Activated T-helper 1 cell treated with anti-CD3 and anti-CD28 coated beads, Interleukin-2, amount 50 U/mL, for 16 hours (primary cell): ENCODE data around the gene NDUFS2.

ENCODE experiments used
- DNase-seq, 2 donors: peaks; one replicate each; pipeline ENCODE4 v3.0.0-alpha.2; 2020; ENCODE audit warnings: low read depth in 1 of 2, low spot score in 1 of 2

The NDUFS2 gene

DNA sequence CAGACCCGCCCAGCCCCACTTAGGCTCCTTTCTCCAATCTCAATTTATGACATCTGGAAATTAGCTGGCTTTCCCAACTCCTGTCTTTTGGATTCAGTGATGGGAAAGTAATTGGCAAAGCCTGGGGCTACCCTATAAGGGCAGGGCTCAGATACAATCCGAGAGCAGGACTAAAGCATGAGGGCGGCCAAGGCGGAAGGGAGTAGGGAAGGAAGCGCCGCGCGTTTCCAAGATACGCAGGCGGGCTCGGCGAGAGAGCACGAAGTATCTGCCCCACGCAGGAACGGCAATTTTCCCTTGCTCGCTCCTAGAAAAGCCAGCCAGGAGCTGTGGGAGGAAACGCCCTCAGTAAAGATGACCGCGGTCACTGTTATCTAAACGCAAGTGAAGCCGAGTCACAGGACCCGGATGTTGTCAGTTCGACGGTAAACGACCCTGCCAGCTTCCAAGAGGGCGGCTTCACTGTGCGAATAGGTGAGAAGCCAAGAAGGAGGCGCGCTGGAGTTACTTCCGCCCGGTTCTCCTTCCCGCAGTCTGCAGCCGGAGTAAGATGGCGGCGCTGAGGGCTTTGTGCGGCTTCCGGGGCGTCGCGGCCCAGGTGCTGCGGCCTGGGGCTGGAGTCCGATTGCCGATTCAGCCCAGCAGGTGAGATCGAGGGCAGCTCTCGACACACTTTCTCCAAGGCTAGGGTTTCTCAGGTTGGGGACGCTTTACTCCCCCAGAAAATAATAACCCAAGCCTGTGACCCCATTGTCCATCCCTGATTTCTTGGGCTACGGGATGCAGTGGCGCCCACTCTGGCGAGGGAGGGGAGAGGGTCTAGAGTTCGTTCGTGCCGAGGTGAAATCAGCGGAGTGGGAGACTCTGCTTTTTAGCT, at the start of gene NDUFS2:
NDUFS2 (plus strand) TSS at position 532 of the 877 bp plus-strand sequence; CDS start at position 551, 19 bp downstream.
- peak; percentile 85 to 89 for DNase-seq

DNA sequence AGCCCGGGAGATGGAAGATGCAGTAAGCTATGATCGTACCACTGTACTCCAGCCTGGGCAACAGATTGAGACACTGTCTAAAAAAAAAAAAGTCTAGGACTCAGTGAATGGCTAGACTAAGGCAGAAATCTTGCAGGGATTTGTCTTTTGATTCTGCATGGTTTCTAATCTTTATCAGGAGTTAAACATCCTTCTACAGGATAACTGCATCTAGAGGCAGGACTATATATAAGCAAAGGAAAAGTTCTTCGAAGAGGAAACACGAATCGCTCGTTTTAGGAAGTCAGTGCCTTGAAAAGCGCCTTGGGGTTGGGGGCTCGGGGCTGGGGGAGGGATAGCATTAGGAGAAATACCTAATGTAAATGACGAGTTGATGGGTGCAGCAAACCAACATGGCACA, 49.0 kb upstream of the NDUFS2 start:
- no peak for DNase-seq

DNA sequence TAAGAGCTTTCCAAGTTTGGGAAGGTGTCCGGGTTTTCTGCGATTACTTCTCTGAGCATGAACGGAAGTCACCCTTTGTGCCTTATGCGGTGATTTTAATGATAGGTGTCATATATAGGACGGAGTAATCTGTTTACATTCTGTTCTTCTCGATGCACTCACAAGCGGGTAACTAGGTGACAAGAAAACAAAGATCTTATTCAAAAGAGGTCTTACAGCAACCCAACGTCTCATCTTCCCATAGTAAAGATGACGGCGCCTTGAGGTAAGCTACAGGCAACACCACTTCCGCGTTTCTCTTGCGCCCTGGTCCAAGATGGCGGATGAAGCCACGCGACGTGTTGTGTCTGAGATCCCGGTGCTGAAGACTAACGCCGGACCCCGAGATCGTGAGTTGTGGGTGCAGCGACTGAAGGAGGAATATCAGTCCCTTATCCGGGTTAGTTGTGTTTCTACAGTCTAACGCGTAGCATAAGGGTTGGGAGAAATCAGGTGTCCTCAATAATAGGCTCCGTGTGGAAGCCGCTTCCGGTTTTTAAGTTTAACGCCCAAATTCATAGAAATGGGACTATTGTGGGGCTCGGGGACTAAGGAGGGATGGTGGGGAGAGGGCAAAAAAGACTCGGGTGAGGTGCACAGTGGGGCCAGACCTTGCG, 48.4 kb upstream of the NDUFS2 start, which contains the start of gene UFC1:
UFC1 (plus strand) TSS at position 297 of the 656 bp plus-strand sequence; CDS start at position 317, 20 bp downstream.
- peak; percentile 59 to 67 for DNase-seq

DNA sequence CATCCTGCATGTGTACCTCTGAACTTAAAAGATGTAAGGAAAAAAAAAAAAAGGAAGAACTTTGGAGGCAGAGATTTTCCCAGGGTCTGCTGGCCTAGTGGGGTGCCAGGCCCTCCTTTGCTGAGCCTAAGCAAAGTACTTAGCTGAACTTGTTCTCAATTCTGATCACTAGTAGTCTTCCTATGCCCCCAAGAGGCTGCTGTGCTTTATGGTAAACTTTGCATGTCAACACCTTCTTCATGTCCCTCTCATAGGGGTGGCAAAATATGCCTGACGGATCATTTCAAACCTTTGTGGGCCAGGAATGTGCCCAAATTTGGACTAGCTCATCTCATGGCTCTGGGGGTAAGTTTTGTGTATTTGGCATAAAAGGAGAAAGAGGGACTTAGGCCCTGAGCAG, 44.3 kb upstream of the NDUFS2 start:
- DNase-seq = no peak

DNA sequence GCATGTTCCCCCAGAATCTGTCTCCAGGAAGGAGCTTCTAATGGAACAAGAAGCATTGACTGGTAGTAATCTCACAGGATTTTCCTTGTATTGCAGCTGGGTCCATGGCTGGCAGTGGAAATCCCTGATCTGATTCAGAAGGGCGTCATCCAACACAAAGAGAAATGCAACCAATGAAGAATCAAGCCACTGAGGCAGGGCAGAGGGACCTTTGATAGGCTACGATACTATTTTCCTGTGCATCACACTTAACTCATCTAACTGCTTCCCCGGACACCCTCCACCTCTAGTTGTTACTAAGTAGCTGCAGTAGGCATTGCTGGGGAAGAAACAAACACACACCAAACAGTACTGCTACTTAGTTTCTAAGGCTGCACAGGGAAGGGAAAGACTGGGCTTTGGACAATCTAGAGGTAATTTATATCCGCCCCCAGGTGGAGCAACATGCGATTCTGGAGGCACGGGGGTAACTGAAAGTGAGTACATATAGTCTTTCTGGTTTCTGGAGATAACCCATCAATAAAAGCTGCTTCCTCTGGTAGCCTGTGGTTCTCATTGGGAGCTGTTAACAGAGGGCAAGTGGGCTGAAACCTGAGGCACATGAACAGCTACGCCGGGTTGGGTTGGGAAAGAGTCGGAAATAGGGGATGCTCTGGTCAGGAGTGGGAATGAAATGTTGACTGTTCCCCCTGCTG, 43.7 kb upstream of the NDUFS2 start:
- DNase-seq = no peak

DNA sequence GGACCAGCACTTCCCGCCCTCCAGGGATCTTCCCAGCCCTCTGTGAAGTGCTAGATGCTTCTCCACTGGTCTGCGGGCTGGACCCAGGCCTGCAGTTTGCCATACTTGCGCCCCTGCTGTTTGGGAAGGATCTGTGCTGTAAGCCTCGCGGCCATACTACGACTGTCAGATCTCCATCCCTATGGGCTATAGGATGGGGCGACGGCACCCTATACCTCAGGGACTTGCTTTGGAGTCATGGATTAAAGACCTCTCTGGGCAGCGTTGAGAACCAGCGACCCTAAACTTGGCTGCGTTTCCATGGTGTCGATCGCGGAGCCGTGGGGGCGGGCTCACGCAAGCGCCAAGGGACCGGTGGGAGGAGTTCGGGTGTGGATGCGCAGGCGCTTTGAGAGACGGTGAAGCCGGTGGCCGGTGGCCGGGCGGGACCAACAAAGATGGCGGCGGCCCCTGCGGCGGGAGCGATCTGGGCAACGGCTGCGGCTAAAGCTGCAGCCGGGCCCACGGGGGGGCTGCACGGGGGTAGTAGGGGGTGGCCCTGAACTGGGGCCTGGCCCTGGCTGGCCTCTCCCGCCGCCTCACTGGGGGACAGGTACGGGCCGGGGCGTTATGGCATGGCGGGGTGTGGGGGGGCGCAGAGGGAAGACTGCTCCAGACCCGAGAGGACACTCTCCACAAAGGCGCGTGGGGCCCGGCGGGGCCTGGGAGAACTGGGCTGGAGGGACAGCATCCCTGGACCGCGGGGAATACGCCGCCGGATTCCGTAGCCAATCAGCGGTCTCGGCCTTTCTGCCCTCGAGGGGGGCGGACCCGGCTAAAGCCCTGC, 42.9 kb upstream of the NDUFS2 start, which contains the start of gene USP21:
USP21 (plus strand) TSS at position 414 of the 826 bp plus-strand sequence. CDS start 1,141 bp downstream, outside the sequence.
- DNase-seq = peak; percentile 80 to 88

DNA sequence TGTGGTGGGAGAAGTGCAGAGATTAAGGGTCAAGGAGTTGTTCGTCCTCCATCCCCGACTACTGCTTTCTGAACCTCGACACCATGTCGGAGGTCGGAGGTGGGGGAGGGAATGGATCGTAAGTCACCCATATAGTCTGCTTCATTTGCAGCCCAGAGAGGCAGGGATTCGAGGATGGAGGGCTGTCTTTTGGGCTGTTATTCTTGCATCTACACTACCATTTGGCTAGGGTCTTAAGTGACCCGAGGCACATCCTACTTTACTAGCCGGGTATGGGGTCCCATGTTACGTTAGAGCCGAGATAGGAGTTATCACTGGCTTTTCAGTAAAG, 42.3 kb upstream of the NDUFS2 start:
- no peak for DNase-seq

DNA sequence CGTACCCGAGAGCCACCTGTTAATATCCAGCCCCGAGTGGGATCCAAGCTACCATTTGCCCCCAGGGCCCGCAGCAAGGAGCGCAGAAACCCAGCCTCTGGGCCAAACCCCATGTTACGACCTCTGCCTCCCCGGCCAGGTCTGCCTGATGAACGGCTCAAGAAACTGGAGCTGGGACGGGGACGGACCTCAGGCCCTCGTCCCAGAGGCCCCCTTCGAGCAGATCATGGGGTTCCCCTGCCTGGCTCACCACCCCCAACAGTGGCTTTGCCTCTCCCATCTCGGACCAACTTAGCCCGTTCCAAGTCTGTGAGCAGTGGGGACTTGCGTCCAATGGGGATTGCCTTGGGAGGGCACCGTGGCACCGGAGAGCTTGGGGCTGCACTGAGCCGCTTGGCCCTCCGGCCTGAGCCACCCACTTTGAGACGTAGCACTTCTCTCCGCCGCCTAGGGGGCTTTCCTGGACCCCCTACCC, 41.5 kb upstream of the NDUFS2 start:
- no peak for DNase-seq

DNA sequence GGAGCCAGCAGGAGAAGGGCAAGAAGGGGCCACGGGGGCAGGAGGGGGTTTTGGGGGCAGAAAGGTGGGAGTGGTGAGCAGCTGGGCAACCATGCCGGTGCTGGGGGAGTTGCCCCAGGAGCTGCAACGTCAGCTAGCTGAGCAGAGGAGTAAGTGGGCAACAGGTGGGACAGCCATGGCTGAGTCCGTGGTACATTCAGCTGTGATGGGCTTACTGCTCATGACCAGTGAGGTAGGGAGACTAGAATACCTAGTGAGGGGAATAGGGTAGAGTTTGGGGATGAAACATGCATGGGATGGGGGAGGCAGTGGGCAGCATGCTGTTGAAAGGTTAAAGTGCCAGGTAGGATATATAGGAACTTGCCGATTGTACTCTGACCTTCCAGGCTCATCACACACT, 40.5 kb upstream of the NDUFS2 start:
- no peak for DNase-seq

DNA sequence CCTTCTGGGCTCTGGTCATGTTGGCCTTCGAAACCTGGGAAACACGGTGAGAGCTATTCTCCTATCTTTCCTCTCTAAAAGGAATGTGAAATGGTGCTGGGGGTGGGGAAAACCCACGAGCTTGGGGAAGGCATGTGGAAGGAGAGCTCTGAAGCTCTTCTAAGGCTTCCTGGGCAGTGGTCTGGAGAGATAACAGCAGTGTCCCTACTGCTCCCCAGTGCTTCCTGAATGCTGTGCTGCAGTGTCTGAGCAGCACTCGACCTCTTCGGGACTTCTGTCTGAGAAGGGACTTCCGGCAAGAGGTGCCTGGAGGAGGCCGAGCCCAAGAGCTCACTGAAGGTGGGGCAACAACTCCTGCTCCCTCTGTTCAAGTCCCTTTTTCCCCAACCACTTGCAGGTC, 40.1 kb upstream of the NDUFS2 start:
- no peak for DNase-seq

DNA sequence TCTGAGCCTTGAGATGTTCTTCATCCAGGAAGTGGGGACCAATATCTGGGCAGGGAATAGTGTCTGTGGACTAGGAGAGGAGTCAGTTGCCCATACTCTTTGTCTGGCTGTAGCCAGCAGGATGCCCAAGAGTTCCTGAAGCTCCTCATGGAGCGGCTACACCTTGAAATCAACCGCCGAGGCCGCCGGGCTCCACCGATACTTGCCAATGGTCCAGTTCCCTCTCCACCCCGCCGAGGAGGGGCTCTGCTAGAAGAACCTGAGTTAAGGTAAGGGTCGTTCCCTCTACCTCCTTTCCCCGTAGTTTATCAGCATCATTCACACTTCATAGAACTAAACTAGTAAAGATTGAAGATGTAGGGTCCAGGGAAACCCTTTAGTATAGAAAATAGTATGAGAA, 39.4 kb upstream of the NDUFS2 start:
- no peak for DNase-seq

DNA sequence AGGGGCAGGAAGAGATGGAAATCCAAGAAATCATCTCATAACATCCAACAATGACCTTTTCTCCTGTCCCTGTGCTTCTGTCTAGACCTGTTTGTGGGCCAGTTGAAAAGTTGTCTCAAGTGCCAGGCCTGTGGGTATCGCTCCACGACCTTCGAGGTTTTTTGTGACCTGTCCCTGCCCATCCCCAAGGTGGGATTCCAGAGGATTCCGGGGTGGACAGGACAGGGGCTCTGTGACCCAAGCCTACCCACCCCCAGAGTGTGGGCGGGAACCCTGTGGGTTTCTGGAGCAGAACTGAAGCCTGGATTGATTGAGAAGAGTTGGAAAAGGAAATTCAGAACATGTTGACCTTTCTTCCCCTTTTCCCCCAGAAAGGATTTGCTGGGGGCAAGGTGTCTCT, 38.4 kb upstream of the NDUFS2 start:
- DNase-seq = no peak

DNA sequence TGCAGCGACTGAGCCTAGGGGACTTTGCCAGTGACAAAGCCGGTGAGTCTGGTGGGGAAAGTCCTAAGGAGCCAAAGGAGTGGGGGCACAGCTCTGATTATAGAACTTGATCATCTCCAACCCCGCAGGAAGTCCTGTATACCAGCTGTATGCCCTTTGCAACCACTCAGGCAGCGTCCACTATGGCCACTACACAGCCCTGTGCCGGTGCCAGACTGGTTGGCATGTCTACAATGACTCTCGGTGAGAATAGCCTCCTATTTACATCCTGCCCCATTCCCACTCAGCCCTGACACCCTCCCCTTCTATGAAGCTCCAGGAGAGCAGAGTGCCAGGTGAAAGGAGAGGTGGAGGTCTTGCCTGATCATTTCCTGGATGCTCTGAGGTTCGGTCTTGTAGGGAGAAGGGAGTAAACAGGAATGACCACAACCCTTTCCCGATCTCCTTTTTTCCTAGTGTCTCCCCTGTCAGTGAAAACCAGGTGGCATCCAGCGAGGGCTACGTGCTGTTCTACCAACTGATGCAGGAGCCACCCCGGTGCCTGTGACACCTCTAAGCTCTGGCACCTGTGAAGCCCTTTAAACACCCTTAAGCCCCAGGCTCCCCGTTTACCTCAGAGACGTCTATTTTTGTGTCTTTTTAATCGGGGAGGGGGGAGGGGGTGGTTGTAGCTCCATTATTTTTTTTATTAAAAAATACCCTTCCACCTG, 37.1 kb upstream of the NDUFS2 start:
- DNase-seq = no peak

DNA sequence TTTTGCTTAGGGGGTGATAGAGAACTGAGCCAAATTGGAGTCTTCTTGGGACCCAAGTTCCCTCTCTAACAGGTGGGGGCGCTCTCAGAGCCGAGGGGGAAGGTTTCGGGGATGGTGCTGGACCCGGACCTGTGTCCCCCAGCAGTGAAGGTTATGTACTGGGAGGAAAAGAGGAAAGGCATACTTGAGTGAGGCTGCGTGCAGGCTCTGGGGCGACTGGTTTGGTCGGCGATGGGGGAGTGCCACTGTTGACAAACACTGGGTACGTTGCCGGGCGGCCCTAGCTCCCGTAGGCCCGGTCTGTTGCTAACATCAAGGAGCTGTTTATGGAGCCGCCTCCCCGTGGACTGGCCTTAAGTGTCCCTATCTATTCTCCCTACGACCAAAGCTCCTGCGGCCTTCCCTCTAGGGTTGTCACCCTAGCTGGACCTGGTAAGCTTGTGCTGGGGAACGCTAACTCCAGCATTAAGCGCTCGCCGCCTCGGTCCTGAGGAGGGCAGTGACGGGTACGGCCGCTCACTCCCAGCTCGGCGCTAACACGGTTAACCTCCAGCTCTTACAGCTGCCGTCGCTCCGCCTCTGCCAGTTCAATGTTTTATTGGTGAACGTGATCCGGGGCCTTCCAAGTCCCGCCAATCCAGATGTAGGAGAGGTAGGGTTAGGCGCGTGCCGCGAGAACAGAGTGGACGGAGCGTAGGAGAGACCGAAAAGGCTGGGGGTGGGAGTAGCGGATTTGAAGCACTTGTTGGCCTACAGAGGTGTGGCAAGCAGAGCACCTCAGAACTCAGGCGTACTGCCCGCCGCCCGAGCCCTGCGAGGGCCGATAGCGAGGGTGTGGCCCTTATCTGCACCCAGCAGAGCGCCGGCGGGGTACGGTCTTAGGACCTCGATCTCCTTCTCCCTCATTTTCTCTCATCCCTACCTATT, 36.2 kb upstream of the NDUFS2 start, which contains the start of gene PPOX:
PPOX (plus strand) TSS at position 685 of the 927 bp plus-strand sequence. CDS start 422 bp downstream, outside the sequence.
- peak; percentile 84 to 85 for DNase-seq

DNA sequence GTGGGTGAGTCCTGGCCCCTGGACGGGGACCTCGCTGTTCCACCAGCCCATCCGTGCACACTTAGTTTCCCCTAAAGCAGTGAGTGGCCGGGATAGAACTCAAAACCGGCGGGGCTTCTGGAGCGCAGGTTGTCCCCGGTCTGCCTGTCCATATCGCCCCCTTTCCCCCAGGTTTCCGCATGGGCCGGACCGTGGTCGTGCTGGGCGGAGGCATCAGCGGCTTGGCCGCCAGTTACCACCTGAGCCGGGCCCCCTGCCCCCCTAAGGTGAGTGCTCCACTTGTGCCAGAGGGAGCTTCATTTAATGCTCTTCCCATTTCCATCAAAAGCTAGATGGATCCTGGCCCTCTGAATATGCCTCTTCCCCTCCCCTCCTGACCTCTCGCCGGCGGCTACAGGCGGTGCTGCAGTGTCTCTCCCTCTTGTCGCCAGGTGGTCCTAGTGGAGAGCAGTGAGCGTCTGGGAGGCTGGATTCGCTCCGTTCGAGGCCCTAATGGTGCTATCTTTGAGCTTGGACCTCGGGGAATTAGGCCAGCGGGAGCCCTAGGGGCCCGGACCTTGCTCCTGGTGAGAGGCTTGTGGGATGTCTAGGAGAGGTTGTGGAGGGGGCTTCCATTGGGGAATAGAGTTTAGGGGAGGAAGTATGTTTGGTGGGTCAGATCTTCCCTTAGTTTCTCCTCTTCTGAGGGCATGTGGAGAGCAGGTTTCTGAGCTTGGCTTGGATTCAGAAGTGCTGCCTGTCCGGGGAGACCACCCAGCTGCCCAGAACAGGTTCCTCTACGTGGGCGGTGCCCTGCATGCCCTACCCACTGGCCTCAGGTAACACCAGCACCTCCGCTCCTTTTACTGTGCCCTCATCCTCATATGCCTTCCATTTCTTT, 35.3 kb upstream of the NDUFS2 start:
- no peak for DNase-seq

DNA sequence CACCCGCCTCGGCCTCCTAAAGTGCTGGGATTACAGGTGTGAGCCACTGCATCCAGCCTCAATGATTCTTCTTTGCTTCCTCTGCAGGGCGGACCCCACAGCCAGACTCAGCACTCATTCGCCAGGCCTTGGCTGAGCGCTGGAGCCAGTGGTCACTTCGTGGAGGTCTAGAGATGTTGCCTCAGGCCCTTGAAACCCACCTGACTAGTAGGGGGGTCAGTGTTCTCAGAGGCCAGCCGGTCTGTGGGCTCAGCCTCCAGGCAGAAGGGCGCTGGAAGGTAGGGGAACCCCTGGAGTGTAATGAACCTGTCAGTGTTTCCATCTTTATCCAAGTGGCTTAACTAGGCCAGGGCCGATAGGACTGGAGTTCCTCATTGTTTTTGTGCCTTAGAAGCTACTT, 33.3 kb upstream of the NDUFS2 start:
- DNase-seq = no peak

DNA sequence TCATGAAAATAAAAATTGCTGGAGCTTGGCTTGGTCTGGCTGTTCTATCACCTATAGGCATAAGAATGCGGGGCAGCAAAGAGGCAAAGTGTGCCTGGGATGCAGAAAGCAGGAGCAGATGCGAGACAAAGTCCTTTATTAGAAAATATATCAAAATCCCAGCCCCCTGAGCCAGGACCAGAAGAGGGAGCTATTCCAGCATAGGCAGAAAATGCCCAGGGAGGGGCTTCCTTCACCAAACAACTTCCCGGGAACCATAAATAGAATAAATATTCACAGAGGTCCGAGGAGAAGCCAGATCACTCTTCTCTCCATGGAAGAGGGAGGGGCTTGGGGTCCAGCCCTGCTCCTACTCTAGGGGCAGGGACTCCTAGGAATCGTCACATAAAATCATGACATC, 31.0 kb upstream of the NDUFS2 start:
- no peak for DNase-seq

DNA sequence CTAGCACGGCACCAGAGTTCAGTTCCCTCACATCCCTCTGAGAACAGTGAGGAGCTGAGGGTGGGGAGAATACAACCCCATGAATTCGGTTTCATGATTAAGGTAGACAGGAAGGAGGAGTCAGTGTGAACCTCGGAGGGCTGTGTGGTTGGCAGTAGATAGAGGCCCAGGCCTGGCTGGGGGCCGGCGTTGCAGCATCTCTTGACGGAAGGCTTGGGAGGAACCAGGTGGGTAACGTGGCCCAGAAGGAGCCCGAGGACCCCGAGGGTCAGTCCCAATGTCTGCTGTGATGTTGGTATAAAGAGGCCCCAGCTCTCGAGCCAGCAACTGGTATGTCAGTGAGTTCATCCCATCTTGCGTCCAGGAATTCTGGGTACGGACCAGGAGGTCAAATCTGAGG, 30.5 kb upstream of the NDUFS2 start:
- no peak for DNase-seq
